SU-DHL-6 (cell line): ENCODE results near the gene HSDL2.

Source experiments
- H2AFZ ChIP-seq: fragments of 200-600 bp; sonication (generic); 2 replicates; pipeline ENCODE4 v1.6.1; 2014; ENCODE audit warnings: low read depth, mild to moderate bottlenecking, moderate library complexity, mixed read lengths, antibody characterized with exemption, low read length; ENCODE audit not compliant: severe bottlenecking
- H3F3A ChIP-seq: fragments of 200-600 bp; shearing (Covaris generic); 2 replicates; pipeline ENCODE4 v1.6.0; 2016; ENCODE audit warnings: antibody characterized with exemption, mild to moderate bottlenecking; ENCODE audit not compliant: insufficient read depth
- H3K27ac ChIP-seq: fragments of 200-600 bp; sonication (generic); 2 replicates; pipeline ENCODE4 v1.5.1; 2016; ENCODE audit warnings: low read depth, mild to moderate bottlenecking, low read length, moderate library complexity, mixed read lengths
- H3K27me3 ChIP-seq: fragments of 200-600 bp; sonication (generic), shearing (Covaris generic); 2 replicates; pipeline ENCODE4 v1.6.0; 2014; ENCODE audit warnings: mild to moderate bottlenecking, low read length
- H3K36me3 ChIP-seq: fragments of 200-600 bp; sonication (generic); 2 replicates; pipeline ENCODE4 v1.6.1; 2014; ENCODE audit warnings: mild to moderate bottlenecking, low read length, mixed read lengths
- H3K4me2 ChIP-seq: fragments of 300-600, 200-600 bp; shearing (Covaris generic), sonication (generic); 2 replicates; pipeline ENCODE4 v1.6.0; 2014; ENCODE audit warnings: low read length, low read depth, mild to moderate bottlenecking; ENCODE audit not compliant: poor library complexity, severe bottlenecking
- H3K4me3 ChIP-seq: fragments of 200-600 bp; sonication (generic); 2 replicates; pipeline ENCODE4 v1.5.1; 2014; ENCODE audit warnings: antibody characterized with exemption, low read length, mild to moderate bottlenecking, mixed read lengths; ENCODE audit not compliant: insufficient read depth, poor library complexity, severe bottlenecking
- H3K79me2 ChIP-seq: fragments of 200-600 bp; sonication (generic); 2 replicates; pipeline ENCODE4 v1.6.1; 2014; ENCODE audit warnings: mild to moderate bottlenecking, low read length, moderate library complexity; ENCODE audit not compliant: insufficient read depth
- H3K9ac ChIP-seq: fragments of 200-600 bp; sonication (generic); 2 replicates; pipeline ENCODE4 v1.7.0; 2014; ENCODE audit warnings: mild to moderate bottlenecking, low read length
- H3K9me2 ChIP-seq: fragments of 200-600 bp; sonication (generic); replicated peaks from 2 replicates; pipeline ENCODE4 v1.6.1; 2014; ENCODE audit warnings: low read length; ENCODE audit not compliant: insufficient read depth
- H3K9me3 ChIP-seq: fragments of 200-600 bp; sonication (generic); 2 replicates; pipeline ENCODE4 v1.6.1; 2014; ENCODE audit warnings: low read length, mixed read lengths; ENCODE audit not compliant: insufficient read depth
- H4K20me1 ChIP-seq: fragments of 200-600 bp; sonication (generic); 2 replicates; pipeline ENCODE4 v1.6.1; 2014; ENCODE audit warnings: low read depth, mild to moderate bottlenecking, antibody characterized with exemption, low read length, moderate library complexity, mixed read lengths
- CTCF ChIP-seq: fragments of 200-600 bp; sonication (generic); IDR thresholded peaks from one replicate; pipeline ENCODE4 v1.5.1; 2017; ENCODE audit warnings: antibody characterized with exemption, mild to moderate bottlenecking, low read length, moderate library complexity; ENCODE audit not compliant: insufficient read depth, poor library complexity, severe bottlenecking
- EZH2phosphoT487 ChIP-seq: fragments of 200-600 bp; sonication (generic), shearing (Covaris generic); conservative IDR thresholded peaks from 2 replicates; pipeline ENCODE4 v1.6.1; 2018; ENCODE audit warnings: mild to moderate bottlenecking, antibody characterized with exemption, low read length, moderate library complexity, mixed read lengths

HSDL2 gene

GRCh38 chr9:112332674-112332976 lies 47.3 kb upstream of the HSDL2 start:
- Histone ChIP-seq H3K4me3 (peak overlapping the region; percentile 95), H3K36me3 (no peaks in the 10 kb centered on the region), H3K9me2 (no peaks in the 10 kb centered on the region), H4K20me1 (peaks cover 12% of the 10 kb centered on the region), H3K9ac (peak overlapping the region; percentile 98), H3K27ac (peak overlapping the region; percentile 85), H3K9me3 (no peaks in the 10 kb centered on the region), H3K4me2 (peak overlapping the region; percentile 97), H3K27me3 (no peaks in the 10 kb centered on the region), H3F3A (0 out of 2 replicates have a peak, but pooled peaks cover 12% of the 10 kb centered on the region), H3K79me2 (peaks cover 52% of the 10 kb centered on the region), H2AFZ (peak overlapping the region; percentile 75)
- TF ChIP-seq EZH2phosphoT487 (no peak), CTCF (no peak)

GRCh38 chr9:112332977-112333638 lies 46.8 kb upstream of the HSDL2 start, which contains the start of gene PTBP3:
Gene PTBP3 (minus strand): TSS chr9:112333619. CDS start chr9:112297865, 35,754 bp downstream.
- H3F3A ChIP-seq, result 0 out of 2 replicates have a peak, but pooled peaks cover 12% of the 10 kb centered on the region
- peak within 1 kb of the TSS; percentile 85 for H3K27ac ChIP-seq
- H2AFZ ChIP-seq, result peak within 1 kb of the TSS; percentile 99
- H3K4me2 ChIP-seq, result peak within 1 kb of the TSS; percentile 97
- peak within 1 kb of the TSS; percentile 98 for H3K9ac ChIP-seq
- no peaks in the 10 kb centered on the region for H3K27me3 ChIP-seq
- TF ChIP-seq CTCF, result no peak
- no peak for TF ChIP-seq EZH2phosphoT487
- H3K36me3 ChIP-seq, result no peaks in the 10 kb centered on the region
- peaks cover 47% of the 10 kb centered on the region for H3K79me2 ChIP-seq
- H3K9me2 ChIP-seq, result no peaks in the 10 kb centered on the region
- peak within 1 kb of the TSS; percentile 95 for H3K4me3 ChIP-seq
- no peaks in the 10 kb centered on the region for H3K9me3 ChIP-seq
- H4K20me1 ChIP-seq, result peaks cover 12% of the 10 kb centered on the region

- Histone ChIP-seq H3K4me2 (peak overlapping the region; percentile 88), H3K9ac (peak overlapping the region; percentile 98), H3K27me3 (no peaks in the 10 kb centered on the region), H3K36me3 (no peaks in the 10 kb centered on the region), H2AFZ (peak overlapping the region; percentile 99), H3F3A (0 out of 2 replicates have a peak, but pooled peaks cover 12% of the 10 kb centered on the region), H3K9me3 (no peaks in the 10 kb centered on the region), H3K79me2 (peaks cover 40% of the 10 kb centered on the region), H4K20me1 (peaks cover 12% of the 10 kb centered on the region), H3K27ac (peak overlapping the region; percentile 85), H3K9me2 (no peaks in the 10 kb centered on the region), H3K4me3 (peak overlapping the region; percentile 95)
- TF ChIP-seq CTCF (peak; percentile 38), EZH2phosphoT487 (no peak)
Measured at GRCh38 chr9:112333639-112334431, 46.1 kb upstream of the HSDL2 start.
